GM19025 (cell line): ENCODE results near the gene FAM81A.

Experiments
- ATAC-seq: cut with Tn5 transposase; IDR thresholded peaks from one replicate; pipeline ENCODE4 v1.9.1; 2021; ENCODE audit warnings: mild to moderate bottlenecking, low read depth, moderate library complexity; ENCODE audit not compliant: unreplicated experiment

Gene FAM81A

DNA sequence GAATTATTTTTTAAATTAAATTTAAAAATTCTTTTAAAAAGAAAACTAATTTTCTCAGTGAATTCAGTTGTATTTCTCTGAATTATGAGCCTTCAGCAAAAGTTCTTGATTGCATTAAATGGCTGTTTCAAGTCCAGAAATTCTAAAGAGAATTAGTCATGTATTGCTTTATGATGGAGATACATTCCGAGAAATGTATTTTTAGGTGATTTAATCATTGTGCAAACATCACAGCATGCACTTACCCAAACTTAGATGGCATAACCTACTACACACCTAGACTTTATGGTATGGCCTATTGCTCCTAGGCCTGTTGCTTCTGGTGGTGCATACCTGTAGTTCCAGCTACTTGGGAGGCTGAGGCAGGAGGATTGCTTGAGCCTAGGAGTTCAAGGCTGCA, 129.3 kb downstream of the FAM81A start:
- ATAC-seq = no peak

GRCh38 chr15:59569477-59569876, 131.5 kb downstream of the FAM81A start:
- no peak for ATAC-seq

- ATAC-seq = no peak
These were observed 132.3 kb downstream of the FAM81A start for GRCh38 chr15:59570315-59570714.

GRCh38 chr15:59571606-59572005, 133.6 kb downstream of the FAM81A start:
- ATAC-seq = no peak
